NCI-H460 (cell line): ENCODE measurements around the gene HOXC4. TPM values are rescaled to one million over a fixed set of nuclear protein-coding genes. Genes with fewer than 3 reads are reported as not detected.

Experiments used
- DNase-seq: peaks from one replicate; pipeline ENCODE4 v3.0.0-alpha.2; 2016; ENCODE audit warnings: low read depth; ENCODE audit errors: extremely low read depth
- total RNA-seq: library from RNA; depleted of rRNA; stranded (reverse); fragments of >200 nt; shearing (Covaris generic); gene quantifications from 2 replicates; pipeline ENCODE4 v1.2.3, GENCODE V29; 2014

The HOXC4 gene
- total RNA-seq, 1 experiment from 2014 or later, result 0.12 TPM

DNA sequence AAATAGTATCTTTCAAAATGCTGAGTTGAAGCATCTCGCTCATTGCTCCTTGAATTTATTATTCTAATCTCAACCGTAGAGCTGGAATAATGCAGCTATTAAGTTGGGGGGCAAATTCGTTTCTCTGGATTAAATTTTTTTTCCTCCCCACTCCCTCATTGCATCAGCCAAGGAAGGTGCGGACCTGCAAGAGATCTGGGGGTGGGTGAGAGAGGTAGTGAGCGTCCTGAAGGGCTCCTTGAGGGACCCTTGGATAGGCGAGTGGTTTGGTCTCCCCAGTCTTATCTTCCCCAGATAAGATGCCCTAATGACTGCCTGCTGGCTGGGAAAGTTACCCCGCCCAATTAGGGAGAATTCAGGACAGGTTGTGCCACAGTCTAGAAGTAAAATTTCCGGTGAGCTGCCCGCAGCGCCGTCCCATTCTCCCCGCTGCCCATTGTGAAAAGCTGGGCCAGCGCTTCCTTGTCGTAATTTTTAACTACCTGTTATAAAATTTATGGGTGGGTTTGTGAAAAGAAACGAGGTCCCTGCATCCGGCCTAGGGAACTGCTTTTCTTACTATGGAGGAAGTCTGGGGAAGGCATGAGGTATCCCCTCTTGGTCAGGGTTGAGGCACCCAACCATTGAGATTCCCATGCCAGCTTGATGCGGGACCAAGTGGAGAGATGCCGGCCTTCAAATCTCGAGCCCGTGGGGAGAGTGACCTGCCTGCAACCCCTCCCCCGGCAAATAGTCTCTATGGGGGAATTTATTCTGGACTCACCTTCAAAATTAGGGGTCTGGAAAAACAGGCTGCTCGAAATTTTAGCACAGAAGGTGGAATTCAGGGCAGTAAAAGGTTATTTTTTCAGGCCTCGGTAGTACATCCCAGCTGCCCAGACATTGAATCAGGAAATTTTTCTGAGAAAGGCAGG is 38.4 kb upstream of the HOXC4 start:
- DNase-seq, result no peak

DNA sequence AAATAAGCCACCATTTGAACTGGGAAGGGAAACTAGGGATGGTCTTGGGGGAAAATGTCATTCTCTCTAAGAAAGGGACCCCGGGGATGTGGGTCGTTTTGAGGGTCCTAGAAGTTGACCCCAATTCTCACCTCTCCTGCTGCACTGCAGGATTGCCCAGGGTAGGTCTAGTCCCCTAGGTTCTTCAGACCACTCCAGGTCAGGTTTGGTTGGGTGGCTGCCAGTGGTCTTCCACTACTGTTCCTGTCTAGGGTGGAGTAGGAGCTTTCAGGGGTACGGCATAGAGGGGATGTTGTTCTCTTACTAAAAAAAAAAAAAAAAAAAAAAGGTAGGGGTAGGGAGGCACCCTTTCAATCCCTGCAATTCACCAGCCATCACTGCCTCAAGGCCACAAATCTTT is 37.6 kb upstream of the HOXC4 start:
- DNase-seq, result no peak

- peak; percentile 35 for DNase-seq
These were observed 37.1 kb upstream of the HOXC4 start for GRCh38 chr12:54016478-54016964.

DNA sequence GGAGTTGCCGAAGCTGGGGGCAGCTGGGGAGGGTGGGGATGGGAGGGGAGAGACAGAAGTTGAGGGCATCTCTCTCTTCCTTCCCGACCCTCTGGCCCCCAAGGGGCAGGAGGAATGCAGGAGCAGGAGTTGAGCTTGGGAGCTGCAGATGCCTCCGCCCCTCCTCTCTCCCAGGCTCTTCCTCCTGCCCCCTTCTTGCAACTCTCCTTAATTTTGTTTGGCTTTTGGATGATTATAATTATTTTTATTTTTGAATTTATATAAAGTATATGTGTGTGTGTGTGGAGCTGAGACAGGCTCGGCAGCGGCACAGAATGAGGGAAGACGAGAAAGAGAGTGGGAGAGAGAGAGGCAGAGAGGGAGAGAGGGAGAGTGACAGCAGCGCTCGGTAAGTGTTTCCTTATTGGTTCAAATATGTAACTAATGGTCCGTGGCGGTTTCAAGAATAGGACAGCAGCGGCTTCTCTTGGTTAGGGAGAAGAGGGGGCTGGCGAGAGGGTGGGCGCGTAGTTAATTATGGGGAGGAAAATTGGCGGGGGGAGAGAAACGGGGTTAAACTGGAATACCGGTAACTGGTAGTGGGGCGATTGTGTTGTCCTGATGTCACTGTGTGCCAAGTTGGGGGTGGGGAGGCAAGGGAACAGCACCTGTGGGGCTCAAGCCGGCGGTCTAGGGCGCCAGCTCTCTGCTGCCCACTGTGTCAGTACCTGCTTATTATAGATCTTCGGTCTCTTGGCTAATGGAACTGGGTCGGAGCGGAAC is 36.4 kb upstream of the HOXC4 start:
- DNase-seq, result peak; percentile 17

GRCh38 chr12:54017878-54018467 is 35.7 kb upstream of the HOXC4 start:
- peak; percentile 75 for DNase-seq

DNA sequence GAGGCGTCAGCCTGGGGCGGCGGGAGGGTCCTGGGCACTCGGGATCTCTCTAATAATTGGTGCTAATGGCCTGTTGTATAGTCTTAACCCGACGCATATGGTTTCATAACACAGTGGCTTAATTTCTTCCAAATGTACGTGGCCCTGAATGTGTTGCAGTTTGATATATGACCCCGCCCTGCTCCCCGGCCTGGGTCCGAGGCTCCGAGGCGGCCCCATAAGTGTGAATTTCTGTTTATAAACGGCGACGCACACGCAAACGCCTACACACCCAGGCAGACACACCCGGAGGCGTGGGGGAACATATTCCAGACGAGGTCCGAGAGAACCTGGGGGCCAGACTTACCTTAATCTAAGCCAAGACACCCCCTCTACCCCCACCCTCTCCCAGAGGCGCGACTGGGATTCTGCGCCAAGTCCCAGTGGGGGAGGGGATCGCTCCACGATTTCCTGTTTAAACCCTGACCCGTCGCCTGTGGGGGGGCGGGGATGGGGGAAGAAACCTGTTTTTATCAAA is 35.1 kb upstream of the HOXC4 start:
- no peak for DNase-seq

DNA sequence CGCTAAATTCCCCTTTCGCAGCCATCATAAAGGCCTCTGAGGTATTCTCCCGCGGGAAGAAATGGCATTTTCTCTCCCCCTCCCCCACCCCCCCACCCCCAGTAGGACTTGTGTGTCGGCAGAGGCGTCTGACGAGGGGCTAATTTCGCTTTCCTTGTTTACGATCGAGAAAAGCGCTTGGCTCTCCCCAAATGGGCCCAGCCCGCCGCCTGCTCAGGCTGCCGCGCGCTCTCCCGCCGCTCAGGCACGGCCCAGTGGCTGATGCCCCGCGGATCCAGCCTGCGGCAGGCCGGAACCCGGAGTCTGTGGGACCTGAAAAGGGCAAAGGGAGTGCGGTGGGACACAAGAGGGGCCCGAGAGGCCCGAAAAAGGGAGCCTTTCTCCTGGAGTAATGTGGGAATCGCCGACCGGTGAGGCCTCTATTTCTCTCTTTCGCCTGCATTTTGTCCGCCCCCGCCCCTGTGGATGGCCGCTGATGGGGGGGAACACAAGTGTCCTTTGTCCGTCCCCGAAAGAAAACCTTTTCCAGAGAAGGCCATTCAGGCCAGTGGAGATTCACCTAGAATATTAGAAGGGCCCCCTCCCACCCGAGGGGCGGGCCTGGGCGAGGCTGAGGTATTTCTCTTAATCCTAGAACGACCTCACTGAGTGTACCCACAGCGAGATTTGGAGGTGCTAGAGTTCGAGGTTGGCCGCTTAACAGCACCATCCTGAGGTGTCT is 34.4 kb upstream of the HOXC4 start:
- no peak for DNase-seq

- no peak for DNase-seq
These were observed 33.6 kb upstream of the HOXC4 start for GRCh38 chr12:54019924-54020590.

DNA sequence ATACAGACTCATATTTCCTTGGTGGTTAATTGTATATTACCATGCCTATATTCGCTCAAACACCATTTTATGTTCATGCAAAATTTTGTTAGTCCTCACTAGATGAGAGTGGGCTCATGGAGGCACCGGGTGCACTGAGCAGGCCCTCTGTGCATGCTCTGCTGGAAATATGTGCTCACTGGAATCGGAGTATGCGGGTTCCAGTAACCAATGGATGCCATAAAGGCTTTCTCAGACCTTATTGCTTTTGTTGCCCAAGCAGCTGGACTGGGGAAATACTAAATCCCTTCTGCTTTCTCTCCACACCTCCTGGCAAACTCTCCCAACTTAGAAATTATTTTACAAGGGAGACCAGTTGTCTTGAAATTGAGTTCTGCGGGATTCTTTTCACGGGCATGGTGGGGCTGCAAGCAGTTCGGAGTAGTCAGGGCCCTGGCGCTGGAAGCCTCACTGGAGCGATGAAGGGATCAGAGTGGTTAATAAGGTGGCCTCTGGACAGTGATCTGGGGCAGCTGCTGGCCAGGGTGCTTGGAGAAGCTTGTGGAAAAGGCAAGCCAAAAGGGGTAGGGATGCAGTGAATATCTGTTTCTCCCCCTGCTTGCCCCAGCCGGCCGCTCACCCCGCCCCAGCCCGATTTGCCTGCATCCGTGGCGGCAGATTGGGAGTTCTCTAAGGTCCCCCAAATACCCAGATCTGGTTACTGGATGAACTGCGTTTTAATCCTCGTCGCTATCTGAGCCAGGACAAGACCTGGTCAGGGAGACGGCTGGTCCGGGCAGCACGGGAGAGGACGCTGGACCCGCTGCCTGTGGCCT is 32.8 kb upstream of the HOXC4 start:
- DNase-seq, result no peak

DNA sequence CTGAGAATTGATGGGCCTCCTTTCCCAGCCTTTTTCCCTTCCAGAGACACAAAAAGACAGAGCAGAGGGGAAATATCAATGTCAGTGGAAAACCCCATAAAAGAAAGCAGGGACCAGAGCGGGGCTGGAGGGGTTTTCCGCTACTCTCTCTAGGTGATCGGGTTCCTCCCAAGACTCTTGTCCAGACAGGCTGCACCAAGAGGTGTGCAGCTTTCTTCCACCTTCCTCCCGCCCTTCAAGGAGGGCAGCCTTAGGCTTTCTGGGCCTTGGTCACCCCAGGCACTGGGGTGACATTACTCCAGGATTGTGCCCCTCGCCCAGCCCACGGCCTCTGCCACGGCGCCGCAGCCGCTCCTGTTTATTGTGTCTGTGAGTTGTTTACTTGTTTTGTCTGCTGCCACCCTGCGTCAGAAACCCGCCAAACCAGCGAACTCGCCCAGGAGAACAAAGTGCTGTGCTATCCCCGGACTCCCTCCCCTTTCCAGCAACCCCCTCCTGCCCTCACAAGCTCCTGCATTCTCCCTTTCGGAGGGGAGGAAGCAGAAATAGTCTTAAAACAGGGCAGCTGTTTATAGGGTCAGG is 32.1 kb upstream of the HOXC4 start:
- DNase-seq, result peak; percentile 13

- DNase-seq, result no peak
These were observed 30.4 kb upstream of the HOXC4 start for GRCh38 chr12:54022960-54023884.

DNA sequence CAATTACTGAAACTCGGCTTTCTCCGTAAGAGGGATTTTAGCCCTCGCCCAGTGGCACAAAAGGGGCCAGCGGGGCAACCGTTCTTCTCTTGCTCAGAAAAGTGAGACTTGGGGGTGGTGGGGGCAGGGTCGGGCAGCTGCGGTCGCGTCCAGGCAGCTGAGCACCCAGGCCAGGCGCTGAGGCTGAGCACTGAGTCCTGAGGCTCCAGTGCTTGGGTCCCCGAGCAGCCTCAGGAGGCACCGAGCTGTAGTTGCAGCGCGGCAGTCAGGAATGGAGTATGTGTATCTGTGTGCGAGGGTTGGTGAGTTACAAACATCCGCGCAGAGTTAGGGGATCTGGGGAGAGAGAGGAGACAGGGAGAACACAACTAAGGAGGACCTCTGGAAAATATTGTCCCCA is 29.5 kb upstream of the HOXC4 start:
- DNase-seq, result no peak

DNA sequence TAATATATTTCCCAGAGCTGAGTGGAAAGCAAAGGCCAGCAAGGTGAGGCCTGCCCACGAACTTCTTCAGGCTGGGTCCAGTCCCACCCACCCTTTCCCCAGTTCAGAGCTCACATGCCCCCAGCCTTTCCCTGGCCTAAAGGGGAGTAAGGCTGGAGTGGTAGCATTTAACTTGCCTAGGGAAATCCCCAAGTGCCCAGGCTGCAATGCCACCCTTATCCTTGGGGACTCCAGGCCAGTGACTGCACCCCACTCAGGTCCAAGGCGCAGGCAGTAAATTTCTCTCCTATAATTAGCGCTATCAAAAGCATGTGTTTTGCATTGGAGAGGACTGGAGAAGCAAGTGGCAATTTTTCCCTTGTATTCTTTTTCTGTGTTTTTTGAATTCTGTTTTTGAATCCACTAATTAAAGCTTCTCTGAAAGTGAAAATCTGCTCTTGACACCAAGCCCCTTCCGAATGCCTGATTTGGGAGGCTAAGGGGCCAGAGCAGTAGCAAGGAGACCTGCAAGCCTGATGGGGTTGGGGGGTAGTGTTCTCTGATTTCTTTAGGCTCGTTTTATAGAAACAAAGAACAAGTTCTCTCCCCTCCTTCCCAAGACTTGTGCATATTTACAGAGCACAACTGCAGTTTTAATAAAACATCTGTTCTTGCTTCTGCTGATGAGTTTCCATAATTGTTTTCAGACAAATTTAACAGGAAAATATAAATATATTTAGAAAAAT is 28.9 kb upstream of the HOXC4 start:
- no peak for DNase-seq

DNA sequence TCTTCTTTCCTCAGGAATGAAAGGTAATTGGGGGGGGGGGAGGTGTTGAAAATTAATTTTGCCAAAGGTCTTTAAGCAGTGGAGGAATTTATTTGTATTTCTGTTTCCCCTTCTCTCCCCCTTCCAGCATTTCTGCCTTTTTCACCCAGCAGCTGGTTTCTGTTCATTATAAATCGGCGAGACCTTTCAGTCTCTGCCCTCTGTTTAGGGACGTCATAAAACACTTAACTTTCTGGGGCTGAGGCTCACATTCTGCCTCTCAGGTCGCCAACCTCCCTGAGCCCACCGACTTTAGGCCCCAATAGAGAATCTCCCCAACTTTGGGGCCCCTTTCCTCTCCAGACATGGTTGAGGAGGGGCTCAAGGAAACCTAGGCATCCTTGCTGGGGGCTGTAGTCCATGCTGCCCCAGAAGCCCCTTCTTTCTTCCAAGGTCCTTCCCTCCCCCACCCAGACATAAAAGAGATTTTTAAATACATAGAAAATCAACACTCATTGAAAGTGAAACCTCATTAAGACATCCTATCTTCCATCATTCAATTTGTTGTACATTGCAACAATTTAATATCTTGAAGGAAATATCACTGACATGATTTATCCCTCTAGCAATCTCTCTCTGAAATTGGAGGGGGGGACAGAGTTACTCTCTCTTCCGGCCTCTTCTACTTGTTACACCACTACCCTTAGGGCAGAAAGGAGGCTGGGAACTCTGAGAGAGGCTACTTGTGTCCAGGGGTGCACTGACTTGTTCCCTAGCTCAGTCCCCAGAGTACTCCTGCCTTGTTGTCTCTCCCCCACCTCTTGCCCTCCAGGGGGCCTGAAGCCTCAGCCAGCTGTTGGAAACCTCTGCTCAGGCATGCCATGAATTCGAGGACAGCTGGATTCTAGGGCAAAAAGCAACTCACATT is 27.9 kb upstream of the HOXC4 start:
- DNase-seq, result no peak

DNA sequence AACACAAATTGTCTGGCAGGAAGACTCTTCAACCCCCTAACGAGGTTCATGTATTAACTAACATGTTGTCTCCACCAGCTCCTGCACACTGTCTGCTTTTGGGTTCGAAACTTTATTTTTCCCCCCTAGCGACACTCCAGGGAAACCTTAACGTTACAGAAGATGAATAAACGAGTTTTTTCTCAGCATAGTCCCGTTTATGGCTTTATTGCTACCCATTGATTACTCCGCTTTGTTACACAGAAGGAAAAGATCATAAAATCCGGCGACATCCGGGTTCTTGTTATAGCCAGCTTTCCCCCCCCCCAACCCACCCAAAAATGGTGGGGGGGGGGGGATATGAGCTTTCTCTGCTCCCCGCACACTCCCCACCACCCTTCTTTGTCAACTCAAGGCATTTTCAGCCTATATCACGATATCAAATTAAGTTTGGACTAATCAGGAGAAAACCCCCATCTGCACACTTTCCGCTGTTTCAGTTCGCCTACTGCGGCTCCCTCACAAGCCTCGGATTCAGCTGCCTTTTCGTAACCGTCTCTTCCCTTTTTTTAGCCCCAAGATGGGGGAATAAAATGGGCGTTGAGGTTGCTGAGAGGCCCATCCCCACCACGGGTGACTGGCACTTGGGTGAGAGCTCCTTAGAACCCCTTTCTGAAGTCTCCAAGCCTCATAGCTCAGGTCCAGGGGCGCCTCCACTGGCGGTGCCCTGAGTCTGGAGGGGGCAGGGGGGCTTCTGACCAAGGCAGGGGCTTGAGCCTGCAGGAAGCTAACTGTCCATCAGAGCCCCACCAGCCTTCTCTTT is 26.8 kb upstream of the HOXC4 start:
- DNase-seq, result no peak
